RWPE2 (cell line): ENCODE data around the gene TAPBP.
"Not testable (repeated sequence)": the region's sequence is repeated elsewhere in the genome, so short reads cannot be mapped to it uniquely, and the experiment has no call there.

Experiments used
- ATAC-seq: fragments of 200-7000 bp; cut with Tn5 transposase; 3 replicates; pipeline ENCODE4 v1.9.1; 2021; ENCODE audit warnings: low read depth
- DNase-seq: peaks from one replicate; pipeline ENCODE4 v3.0.0-alpha.2; 2020; ENCODE audit warnings: low spot score
- H3K27ac ChIP-seq: fragments of 450-650 bp; 2 replicates; pipeline ENCODE4 v1.5.1; 2017; ENCODE audit warnings: mild to moderate bottlenecking; ENCODE audit not compliant: poor library complexity, severe bottlenecking
- H3K27me3 ChIP-seq: fragments of 250-450 bp; sonication (Bioruptor Pico); 2 replicates; pipeline ENCODE4 v1.5.1; 2021; ENCODE audit warnings: mild to moderate bottlenecking, moderate library complexity; ENCODE audit not compliant: insufficient read depth, poor library complexity, severe bottlenecking
- H3K36me3 ChIP-seq: fragments of 250-450 bp; sonication (Bioruptor Pico); 2 replicates; pipeline ENCODE4 v1.5.1; 2020; ENCODE audit warnings: low read depth, mild to moderate bottlenecking, moderate library complexity
- H3K4me1 ChIP-seq: fragments of 250-450 bp; sonication (Bioruptor Pico); 2 replicates; pipeline ENCODE4 v1.5.1; 2021; ENCODE audit warnings: mild to moderate bottlenecking, moderate library complexity; ENCODE audit not compliant: insufficient read depth, poor library complexity, severe bottlenecking
- H3K4me3 ChIP-seq: fragments of 250-450 bp; sonication (Bioruptor Pico); 2 replicates; pipeline ENCODE4 v1.5.1; 2021; ENCODE audit warnings: mild to moderate bottlenecking, moderate library complexity; ENCODE audit not compliant: severe bottlenecking
- H3K9me3 ChIP-seq: fragments of 250-450 bp; sonication (Bioruptor Pico); 2 replicates; pipeline ENCODE4 v1.5.1; 2021; ENCODE audit warnings: mild to moderate bottlenecking, moderate library complexity; ENCODE audit not compliant: severe bottlenecking
- CTCF ChIP-seq: fragments of 450-650 bp; IDR thresholded peaks from one replicate; pipeline ENCODE4 v1.5.1; 2017; ENCODE audit warnings: mild to moderate bottlenecking, moderate library complexity; ENCODE audit not compliant: poor library complexity, severe bottlenecking

The TAPBP gene

GRCh38 chr6:33347816-33348215 is 33.9 kb upstream of the TAPBP start:
- peaks cover 3% of the 10 kb centered on the region for H3K4me1 ChIP-seq

GRCh38 chr6:33346972-33347371 is 33.1 kb upstream of the TAPBP start:
- H3K9me3 ChIP-seq, H3K27ac ChIP-seq, ATAC-seq, DNase-seq, H3K4me3 ChIP-seq, H3K27me3 ChIP-seq, H3K4me1 ChIP-seq, H3K36me3 ChIP-seq: not testable (repeated sequence)

More at GRCh38 chr6:33347816-33348215, 33.9 kb upstream of the TAPBP start:
- DNase-seq, result no peak
- no peak for TF ChIP-seq CTCF
- Histone ChIP-seq H3K27ac (no peak overlapping the region), H3K9me3 (no peaks in the 10 kb centered on the region), H3K27me3 (no peaks in the 10 kb centered on the region), H3K36me3 (no peaks in the 10 kb centered on the region), H3K4me3 (no peak overlapping the region)
- no peak for ATAC-seq

GRCh38 chr6:33344701-33345697 is 31.1 kb upstream of the TAPBP start:
- Histone ChIP-seq H3K27ac (no peak overlapping the region), H3K27me3 (no peaks in the 10 kb centered on the region), H3K4me1 (peaks cover 3% of the 10 kb centered on the region), H3K9me3 (no peaks in the 10 kb centered on the region), H3K36me3 (no peaks in the 10 kb centered on the region), H3K4me3 (no peak overlapping the region)
- peak; percentile 71 for TF ChIP-seq CTCF
- 0 out of 3 replicates have a peak, but pooled peaks have one; percentile 27 for ATAC-seq
- DNase-seq, result no peak

GRCh38 chr6:33343953-33344611 is 30.2 kb upstream of the TAPBP start:
- no peaks in the 10 kb centered on the region for H3K27me3 ChIP-seq
- H3K36me3 ChIP-seq, result no peaks in the 10 kb centered on the region
- H3K4me1 ChIP-seq, result peaks cover 3% of the 10 kb centered on the region
- no peak for TF ChIP-seq CTCF
- DNase-seq, result no peak
- no peak overlapping the region for H3K4me3 ChIP-seq
- H3K9me3 ChIP-seq, result no peaks in the 10 kb centered on the region
- no peak overlapping the region for H3K27ac ChIP-seq
- no peak for ATAC-seq

GRCh38 chr6:33343606-33343952 is 29.7 kb upstream of the TAPBP start:
- H3K9me3 ChIP-seq, H3K27me3 ChIP-seq, H3K36me3 ChIP-seq, DNase-seq, H3K4me1 ChIP-seq, H3K4me3 ChIP-seq, ATAC-seq, H3K27ac ChIP-seq: not testable (repeated sequence)
